Middle frontal gyrus (tissue), 1 donor: Measurements from ENCODE around the gene GSTA3.
"Not testable (repeated sequence)": the region's sequence is repeated elsewhere in the genome, so short reads cannot be mapped to it uniquely, and the experiment has no call there.

Source experiments
- DNase-seq: peaks from one replicate; pipeline ENCODE4 v3.0.0-alpha.2; 2015; ENCODE audit warnings: low spot score; ENCODE audit errors: extremely low spot score

GSTA3 gene

DNA sequence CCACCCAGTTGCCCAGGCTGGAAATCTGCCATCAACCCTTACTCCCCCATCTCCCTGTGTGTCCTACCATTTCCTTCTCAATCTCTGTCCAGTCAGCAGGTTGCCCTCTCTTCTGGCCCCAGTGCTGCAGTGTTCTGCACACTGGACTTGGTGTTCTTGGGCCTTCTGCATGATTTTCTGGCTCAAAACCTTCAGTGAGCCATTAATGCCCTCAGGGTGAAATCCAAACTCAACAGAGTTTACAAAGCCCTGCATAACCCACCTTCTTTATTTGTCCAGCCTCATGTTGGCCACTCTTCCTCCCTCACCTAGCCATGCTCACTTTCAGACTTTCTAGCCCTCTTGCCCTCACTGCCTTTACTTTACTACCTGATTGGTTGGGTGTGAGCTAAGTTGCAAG is 5.0 kb upstream of the GSTA3 start:
- no peak for DNase-seq

DNA sequence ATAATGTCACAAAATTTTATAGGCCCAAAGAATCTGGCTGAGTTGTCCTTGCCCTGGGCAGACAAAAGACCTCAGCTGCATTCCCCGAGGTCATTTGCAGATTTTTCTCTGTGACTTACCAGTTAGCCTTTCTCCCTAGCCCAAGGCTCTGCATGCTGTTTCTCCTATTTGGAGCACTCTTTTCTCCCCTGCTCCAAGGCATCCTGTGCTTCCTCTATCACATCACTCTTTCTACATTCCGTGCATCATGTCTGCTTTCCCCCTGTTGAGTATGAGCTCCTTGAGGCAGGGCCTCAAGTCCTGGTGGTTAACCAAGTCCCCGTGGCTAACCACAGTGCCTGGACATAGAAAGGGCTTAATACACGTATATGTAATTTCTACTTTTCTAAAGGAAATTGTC is 593 bp upstream of the GSTA3 start:
- DNase-seq: no peak

DNA sequence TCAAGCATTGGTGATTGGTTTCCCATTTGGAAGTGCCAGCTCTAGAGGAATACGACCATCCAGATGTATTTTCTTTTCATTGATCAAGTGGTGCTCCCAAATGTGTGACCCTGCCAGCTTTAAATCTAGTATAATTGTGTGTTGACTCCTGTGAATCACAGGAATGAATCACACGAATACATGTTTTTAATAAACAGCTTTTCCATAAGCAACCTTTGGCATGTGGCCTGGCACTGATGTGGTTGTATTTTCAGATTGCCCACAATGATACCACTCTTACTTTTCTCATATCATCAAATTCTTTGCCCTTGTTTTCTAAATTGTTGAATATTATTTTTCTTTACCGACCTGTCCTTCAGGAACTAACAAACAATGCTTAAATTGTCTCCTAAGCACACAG is 367 bp downstream of the GSTA3 start:
- no peak for DNase-seq

DNA sequence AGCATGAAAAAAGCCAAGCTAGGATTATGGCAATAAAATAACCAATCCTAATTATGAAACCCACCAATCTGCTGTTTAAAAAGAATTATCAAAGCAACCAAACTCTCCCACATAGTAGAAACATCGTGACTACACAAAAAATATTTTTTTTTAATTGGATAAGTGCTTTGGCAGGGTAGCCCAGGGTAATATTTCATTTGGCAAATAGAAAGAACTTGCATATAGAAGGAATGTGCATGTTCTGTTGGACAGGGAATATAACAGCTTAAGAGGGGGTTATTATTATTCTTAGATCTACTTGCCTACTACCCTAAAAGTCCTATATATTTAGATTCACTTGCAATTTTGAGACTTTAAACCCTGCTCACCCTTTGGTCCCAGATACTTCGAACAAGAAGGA is 972 bp downstream of the GSTA3 start:
- DNase-seq: no peak

DNA sequence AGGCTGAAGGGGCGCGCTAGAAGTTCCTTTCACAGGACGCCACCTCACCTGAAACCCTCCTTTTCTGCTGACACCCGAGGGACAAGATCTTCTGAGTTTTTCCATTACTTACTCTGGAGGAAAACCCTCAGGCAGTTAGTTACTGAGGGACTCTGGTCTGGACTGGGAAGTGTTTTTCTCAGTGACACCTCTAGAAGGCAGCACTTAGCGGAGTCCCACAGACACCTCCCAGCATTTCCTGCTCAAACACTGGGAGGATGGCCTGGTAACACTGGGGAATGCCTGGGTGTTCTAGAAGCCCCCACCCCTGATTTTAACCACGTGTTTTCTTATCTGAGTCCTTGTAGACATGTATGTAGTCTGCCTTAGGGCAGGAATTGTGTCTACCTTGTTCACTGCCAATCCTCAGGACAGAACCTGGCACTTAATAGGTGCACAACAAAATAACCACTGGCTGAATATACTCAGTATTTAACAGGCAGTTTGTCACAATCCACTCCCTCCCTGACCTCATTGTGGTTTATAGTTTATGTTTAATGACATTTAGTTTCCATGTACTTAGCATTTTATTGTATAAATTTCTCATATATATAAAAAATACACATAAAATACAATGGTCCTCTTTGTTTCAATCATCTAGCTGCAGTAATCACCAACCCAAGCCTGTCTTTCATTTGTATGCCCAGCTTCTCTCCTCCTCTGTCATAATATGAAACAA is 4.8 kb downstream of the GSTA3 start:
- DNase-seq: no peak

DNA sequence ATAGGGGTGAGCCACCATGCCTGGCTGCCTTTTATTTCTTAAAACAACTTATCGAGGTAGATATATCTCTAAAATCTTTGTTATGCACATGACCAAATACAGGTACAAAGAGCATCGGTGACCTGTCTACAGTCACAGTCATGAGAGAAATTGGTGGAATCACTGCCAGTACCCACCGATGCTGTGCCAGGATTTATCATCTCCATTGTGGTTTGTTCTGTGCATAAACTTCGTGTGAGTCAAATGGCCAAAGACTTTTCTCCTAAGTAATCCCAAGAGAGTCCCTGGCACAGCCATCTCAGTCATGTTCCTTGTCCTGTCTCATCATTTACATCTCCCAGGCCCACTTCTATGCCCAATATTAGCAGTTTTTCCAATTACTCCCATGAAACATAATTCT is 9.0 kb downstream of the GSTA3 start:
- DNase-seq: no peak

DNA sequence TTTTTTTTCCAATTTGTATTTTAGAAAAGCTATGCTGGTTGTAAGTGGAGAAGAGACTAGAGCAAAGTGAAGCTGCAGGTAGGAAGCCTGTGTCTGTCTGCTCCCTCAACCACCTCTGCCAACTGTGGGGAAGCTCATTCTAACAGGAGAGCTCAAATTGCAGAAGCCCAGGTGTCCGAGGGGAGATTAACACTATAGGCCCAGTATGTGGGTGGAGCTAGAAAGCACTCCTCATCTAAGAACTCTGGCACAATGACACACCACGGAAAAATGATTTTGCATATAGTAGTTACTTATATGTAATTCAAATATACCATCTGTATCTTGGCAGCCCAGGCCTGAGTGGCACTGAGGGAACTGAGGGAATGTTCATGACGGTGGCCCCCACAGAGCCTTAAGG is 13.7 kb downstream of the GSTA3 start:
- DNase-seq: not testable (repeated sequence)

DNA sequence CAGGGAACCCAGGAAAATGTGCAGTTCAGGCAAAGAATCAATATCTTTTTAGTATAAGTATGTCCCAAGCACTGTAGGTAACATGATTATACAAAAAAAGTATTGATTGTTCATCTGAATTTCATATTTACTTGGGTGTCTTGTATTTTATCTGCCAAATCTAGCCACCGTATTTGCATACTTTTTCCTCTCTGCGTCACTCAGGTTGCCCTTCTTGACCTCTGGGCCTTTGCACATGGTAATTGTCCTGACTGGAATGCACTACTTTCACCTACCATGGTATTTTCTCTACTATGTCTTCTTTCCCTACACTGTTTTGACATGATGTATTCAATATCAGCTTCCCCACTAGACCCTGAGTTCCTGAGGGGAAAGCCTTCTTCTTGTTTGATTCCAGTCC is 15.2 kb downstream of the GSTA3 start:
- DNase-seq: no peak

DNA sequence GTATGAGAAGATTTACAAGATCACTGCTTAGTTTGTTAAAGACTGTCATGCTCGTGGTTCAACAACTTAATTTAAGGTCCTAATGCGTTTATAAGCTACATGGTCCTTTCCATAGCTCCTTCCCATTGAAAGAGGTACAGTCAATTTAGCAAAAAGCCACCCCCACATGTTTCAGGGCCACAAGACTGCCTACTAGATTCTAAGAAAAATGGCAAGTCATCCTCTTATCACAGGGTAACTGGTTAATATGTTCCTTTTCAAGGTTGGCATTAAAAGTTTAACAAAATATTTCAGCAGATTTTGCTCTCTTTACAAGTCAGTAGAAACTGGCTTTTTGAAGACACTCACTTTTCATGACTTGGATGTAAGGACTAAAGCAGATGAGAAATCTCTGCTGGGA is 15.7 kb downstream of the GSTA3 start:
- DNase-seq: no peak

DNA sequence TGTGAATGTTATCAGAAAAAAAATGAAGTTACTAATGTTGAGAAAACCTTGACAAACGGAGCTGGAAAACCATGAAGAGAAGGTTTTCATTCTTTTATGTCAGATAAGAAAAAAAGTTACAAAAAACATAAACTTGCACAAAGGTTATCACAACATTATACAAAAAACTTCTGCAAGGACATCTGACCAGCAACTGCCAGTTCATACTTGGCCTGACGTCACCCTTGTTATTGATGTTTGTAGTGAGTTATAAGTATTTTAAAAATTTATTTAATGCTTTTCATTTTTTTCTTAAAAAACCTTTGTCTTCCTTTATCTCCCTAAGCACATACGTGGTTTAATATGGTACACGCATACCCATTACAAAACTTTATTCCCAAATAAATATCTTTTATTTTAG is 16.3 kb downstream of the GSTA3 start:
- DNase-seq: no peak

DNA sequence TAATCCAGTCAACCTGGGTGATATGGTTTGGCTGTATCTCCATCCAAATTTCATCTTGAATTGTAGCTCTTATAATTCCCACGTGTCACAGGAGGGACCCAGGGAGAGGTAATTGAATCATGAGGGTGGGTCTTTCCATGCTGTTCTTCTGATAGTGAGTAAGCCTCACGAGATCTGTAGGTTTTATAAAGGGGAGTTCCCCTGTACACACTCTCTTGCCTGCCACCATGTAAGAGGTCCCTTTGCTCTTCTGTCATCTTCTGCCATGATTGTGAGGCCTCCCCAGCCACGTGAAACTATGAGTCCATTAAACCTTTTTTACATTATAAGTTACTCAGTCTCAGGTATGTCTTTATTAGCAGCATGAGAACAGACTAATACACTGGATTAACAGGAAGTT is 19.5 kb downstream of the GSTA3 start:
- no peak for DNase-seq

DNA sequence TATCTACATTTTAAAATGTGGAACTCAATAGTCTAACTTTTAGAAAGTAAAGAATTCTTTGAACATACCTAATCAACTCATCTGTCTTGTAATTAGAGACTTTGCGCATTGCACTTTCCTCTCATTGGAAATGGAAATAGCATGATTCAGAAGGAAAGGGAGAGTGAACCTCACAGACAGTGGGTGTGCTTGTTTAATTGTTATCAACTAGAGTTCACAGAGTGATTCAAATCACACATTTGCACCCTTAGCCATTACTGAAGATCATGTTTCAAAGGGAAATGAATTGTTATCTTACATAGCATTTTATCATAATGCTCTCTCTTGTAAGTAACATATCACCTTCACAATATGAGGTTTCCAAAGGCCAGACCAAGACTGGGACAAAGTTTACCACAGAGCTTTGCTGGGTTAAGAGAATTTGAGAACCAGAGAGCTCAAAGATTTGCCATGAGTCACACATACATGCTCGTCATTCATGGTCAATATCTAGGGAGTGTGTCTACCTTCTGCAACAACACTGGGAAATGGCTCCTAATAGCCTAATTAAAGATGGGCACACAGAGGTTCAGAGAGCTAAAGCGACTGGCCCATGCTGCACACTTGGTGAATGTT is 21.5 kb downstream of the GSTA3 start:
- no peak for DNase-seq

DNA sequence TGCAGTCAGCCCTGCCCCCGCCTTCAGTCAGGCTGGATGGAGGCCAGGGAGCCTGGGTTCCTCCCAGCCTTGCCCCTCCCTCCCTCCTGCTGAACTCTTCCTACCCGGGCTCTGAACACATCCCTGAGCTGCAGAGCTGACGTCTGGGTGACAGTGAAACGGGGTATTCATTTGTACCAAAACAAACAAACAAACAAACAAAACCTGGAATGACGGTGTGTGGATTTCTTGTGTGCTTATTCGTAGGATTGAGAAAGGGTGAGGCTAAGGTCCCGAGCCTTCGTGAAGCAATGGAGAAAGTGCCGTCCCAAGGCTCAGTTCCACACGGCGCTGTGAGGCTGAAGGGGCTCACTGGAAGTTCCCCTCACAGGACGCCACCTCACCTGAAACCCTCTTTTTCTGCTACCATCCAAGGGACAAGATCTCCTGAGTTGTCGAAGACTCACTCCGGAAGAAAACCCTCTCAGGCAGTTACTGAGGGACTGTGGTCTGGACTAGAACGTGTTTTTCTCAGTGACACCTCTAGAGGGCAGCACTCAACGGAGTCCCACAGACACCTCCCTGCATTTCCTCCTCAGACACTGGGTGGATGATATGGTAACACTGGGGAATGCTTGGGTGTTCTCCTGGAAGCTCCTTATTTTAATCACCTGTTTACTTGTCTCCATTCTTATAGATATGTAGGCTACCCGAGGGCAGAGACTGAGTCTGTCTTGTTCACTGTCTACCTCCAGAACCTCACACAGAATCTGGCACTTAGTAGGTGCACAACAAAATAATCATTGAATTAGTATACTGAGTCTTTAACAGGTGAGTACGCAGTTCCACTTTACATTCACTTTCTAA is 27.3 kb downstream of the GSTA3 start:
- DNase-seq: peak; percentile 18

DNA sequence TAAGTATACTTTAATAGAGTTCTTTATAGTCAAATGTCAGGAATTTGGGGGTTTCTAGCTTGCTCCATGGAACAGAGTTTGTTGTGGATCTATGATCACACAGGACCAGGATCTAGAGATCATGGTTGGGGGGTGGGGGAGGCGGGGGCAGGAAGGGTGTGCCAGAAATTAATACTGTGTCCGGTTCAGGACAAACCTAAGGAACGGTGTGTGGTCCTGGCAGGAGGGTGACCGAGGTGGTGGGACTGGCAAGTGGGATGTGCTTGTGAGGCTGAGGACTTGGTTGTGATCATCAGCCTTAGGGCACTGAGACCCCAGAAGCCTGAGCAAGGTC is 27.9 kb downstream of the GSTA3 start:
- no peak for DNase-seq

DNA sequence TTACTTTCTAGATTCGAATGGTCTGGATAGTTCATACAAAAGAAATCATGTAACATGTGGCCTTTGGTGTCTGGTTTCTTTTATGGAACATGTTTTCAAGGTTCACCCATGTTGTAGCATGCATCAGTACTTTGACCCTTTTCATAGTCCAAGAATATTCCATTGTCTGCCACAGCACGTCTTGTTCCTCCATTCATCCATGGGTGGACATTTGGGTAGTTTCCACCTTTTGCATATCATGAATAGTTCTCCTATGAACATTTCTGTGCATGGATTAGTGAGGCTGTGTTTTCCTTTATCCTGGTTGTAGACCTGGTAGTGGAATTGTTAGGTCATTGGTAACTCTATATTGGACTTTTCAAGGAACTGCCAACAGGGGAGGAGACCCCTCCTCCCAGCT is 31.7 kb downstream of the GSTA3 start:
- DNase-seq: no peak

DNA sequence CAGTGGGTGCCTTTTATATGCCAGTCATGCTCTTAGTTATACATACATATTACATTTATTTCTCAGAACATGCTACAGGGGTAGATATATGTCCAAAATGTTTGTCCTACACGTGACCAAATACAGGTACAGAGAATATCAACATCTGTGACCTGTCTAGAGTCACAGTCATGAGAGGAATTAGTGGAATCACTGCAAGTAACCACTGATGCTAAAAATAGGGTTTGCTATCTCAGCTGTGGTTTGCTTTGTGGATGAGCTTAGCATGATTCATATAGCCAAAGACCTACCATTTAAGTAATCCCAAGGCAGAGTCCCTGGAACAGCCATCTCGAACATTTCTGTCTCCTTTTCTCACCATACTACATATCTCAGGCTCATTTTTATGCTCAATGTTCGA is 32.3 kb downstream of the GSTA3 start:
- DNase-seq: no peak

DNA sequence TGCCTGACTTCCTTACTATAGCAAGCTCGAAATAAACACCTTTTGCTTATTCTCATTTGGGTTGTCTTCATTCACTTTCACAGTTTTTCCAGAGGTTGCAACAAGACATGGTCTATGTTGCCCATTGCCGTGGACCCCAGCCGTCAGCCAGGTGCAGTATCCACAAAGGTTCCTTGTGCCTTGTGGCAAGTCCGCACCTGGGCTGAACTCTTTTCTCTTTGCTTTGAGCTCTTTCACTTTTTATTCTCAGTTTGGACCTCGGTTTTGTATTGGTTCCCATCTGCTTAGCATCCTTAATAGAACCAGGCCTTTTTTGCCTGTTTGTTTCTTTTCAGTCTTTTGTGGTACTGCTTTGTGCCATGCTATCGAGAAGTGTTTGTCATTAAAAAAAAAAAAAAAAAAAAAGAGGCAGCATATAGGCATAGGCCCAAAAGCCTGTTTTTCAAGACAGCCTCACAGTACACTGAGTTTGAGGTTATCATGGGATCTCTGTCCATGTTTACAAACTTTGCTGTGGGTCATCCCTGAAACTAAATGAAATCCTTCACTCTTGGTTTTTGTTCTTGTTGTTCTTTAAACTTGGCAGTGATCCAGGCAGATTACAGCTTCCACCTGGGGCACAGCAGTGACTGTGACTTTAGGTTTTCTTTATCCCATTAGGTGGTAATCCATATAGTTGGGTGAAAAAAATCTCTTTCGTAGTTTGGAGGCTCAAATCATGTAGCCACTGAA is 33.3 kb downstream of the GSTA3 start:
- no peak for DNase-seq

DNA sequence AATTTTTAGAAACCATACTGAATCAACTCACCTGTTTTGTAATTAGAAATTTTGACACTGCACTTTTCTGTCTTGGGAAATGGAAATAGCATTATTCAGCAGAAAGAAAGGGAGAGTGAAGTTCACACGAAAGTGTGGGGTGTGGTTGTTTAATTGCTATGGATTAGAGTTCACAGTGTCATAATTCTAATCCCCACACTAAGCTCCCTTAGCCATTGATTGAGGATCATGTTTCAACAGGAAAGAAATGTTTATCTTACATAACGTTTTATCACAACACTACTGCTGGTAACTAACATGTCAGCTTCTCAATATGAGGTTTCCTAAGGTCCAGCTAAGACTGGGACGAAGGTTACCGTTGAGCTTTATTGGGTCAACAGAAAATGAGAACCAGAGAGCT is 37.5 kb downstream of the GSTA3 start:
- DNase-seq: no peak

DNA sequence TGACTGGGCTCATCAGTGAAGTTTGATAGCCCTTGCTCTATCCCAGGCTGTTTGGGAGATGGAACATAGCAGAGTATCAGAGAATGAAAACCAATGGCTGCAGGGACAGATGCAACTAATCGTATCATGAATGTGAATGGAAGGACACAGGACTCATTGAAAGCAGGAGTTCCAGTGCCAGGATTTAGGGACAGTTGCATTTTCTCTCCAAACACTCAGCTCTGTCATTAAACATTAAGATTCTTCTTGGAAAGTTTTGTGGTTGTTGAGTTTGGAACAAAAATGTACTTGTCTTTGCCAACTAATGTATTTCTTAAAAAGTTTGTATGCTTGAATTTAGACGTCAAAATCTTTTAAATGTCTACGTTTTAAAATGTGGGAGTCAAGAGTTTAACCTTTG is 37.9 kb downstream of the GSTA3 start:
- no peak for DNase-seq

DNA sequence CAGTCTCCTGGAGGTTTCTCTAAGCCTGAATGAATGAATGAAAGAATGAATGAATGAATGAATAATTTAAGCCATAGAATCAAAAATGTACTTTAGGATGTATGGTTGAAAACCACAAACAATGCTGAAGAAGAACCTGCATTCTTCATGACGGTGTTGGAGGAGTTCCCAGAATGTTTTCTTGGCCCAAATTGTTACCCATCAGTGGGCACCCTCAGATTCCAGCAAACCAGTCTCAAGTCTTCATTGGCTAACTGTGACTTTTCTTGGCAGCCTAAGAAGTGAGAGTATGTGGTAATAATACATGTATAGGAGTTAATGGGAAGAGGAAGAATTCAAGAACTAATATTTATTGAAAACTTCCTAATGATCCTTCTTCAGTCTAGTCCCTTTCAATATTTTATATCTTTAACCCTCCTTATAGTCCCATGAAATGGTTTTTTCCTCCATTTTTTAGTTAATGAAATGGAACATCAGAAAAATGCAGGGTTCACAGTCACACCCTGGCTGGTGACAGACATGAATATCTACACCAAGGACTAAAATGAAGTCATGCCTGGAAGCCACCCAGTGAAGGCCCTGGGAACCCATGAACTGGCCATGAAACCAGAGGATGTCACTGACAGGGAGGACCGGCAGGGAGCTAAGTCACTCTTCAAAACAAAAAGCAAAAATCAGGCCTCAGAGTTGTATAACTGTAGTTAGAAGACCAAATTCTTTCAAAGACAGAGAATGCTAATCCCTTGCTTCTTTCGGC is 39.0 kb downstream of the GSTA3 start:
- not testable (repeated sequence) for DNase-seq

DNA sequence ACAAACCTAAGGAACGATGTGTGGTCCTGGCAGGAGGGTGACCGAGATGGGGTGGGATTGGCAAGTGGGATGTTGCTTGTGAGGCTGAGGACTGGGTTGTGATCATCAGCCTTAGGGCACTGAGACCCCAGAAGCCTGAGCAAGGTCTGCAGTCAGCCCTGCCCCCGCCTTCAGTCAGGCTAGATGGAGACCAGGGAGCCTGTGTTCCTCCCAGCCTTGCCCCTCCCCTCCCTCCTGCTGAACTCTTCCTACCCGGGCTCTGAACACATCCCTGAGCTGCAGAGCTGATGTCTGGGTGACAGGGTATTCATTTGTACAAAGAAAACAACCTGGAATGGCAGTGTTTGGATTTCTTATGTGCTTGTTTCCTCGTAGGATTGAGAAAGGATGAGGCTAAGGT is 40.6 kb downstream of the GSTA3 start:
- DNase-seq: not testable (repeated sequence)
